H9 (cell line): ENCODE results near the gene TBC1D22A. TPM values are rescaled to one million over a fixed set of nuclear protein-coding genes. Genes with fewer than 3 reads are reported as not detected.

Source experiments
- DNase-seq: peaks from one replicate; pipeline ENCODE4 v3.0.0-alpha.2; 2017
- H2AFZ ChIP-seq: one replicate; pipeline ENCODE4 v1.6.1; 2013; ENCODE audit warnings: mild to moderate bottlenecking, low read length, control low read depth, moderate library complexity
- H2AK5ac ChIP-seq: 2 replicates; pipeline ENCODE4 v1.6.1; 2013; ENCODE audit warnings: low read length, control low read depth, mixed read lengths; ENCODE audit not compliant: insufficient read length
- H2BK120ac ChIP-seq: one replicate; pipeline ENCODE4 v1.6.1; 2013; ENCODE audit warnings: low read depth, mild to moderate bottlenecking, low read length, control low read depth, inconsistent platforms; ENCODE audit not compliant: poor library complexity, severe bottlenecking
- H2BK12ac ChIP-seq: 2 replicates; pipeline ENCODE4 v1.6.1; 2013; ENCODE audit warnings: low read length, control low read depth, mixed read lengths, low read depth; ENCODE audit not compliant: insufficient read length
- H2BK15ac ChIP-seq: 2 replicates; pipeline ENCODE4 v1.6.1; 2013; ENCODE audit warnings: low read depth, low read length, control low read depth
- H2BK20ac ChIP-seq: one replicate; pipeline ENCODE4 v1.6.1; 2013; ENCODE audit warnings: low read depth, mild to moderate bottlenecking, low read length, control low read depth, inconsistent platforms; ENCODE audit not compliant: poor library complexity, severe bottlenecking
- H2BK5ac ChIP-seq: 2 replicates; pipeline ENCODE4 v1.6.1; 2013; ENCODE audit warnings: low read length, control low read depth, mixed read lengths; ENCODE audit not compliant: insufficient read length
- H3K14ac ChIP-seq: 2 replicates; pipeline ENCODE4 v1.6.1; 2013; ENCODE audit warnings: low read length, control low read depth; ENCODE audit not compliant: insufficient read depth
- H3K18ac ChIP-seq: 2 replicates; pipeline ENCODE4 v1.6.1; 2013; ENCODE audit warnings: low read depth, mild to moderate bottlenecking, mixed read lengths, low read length, control low read depth; ENCODE audit not compliant: insufficient read length
- H3K23ac ChIP-seq: 2 replicates; pipeline ENCODE4 v1.6.1; 2013; ENCODE audit warnings: low read length, control low read depth, mixed read lengths, low read depth; ENCODE audit not compliant: insufficient read length
- H3K23me2 ChIP-seq: 2 replicates; pipeline ENCODE4 v1.6.1; 2013; ENCODE audit warnings: low read depth, mild to moderate bottlenecking, mixed read lengths, low read length, control low read depth; ENCODE audit not compliant: insufficient read length, poor library complexity, severe bottlenecking
- H3K27ac ChIP-seq: 2 replicates; pipeline ENCODE4 v1.5.1; 2013; ENCODE audit warnings: low read length, control low read depth, mixed read lengths, low read depth; ENCODE audit not compliant: insufficient read length
- H3K27me3 ChIP-seq: 2 replicates; pipeline ENCODE4 v1.6.1; 2013; ENCODE audit warnings: low read length, control low read depth, inconsistent platforms; ENCODE audit not compliant: insufficient read depth
- H3K4ac ChIP-seq: 2 replicates; pipeline ENCODE4 v1.6.1; 2013; ENCODE audit warnings: low read depth, mild to moderate bottlenecking, control low read depth, inconsistent platforms, low read length, moderate library complexity
- H3K4me1 ChIP-seq: 2 replicates; pipeline ENCODE4 v1.6.1; 2013; ENCODE audit warnings: low read length, control low read depth, inconsistent platforms; ENCODE audit not compliant: insufficient read depth
- H3K4me2 ChIP-seq: 2 replicates; pipeline ENCODE4 v1.6.1; 2013; ENCODE audit warnings: low read length, control low read depth, mixed read lengths; ENCODE audit not compliant: insufficient read length, insufficient read depth
- H3K56ac ChIP-seq: 2 replicates; pipeline ENCODE4 v1.6.1; 2013; ENCODE audit warnings: low read depth, mild to moderate bottlenecking, mixed read lengths, low read length, control low read depth; ENCODE audit not compliant: insufficient read length
- H3K79me1 ChIP-seq: 2 replicates; pipeline ENCODE4 v1.6.1; 2013; ENCODE audit warnings: low read depth, mild to moderate bottlenecking, moderate library complexity, low read length, control low read depth, inconsistent platforms; ENCODE audit not compliant: insufficient read depth, poor library complexity, severe bottlenecking
- H3K79me2 ChIP-seq: 2 replicates; pipeline ENCODE4 v1.6.1; 2013; ENCODE audit warnings: low read length, control low read depth, inconsistent platforms; ENCODE audit not compliant: insufficient read depth
- H3K9ac ChIP-seq: 2 replicates; pipeline ENCODE4 v1.6.1; 2013; ENCODE audit warnings: low read length, control low read depth, mixed read lengths; ENCODE audit not compliant: insufficient read length; ENCODE audit errors: extremely low read depth
- H3K9me3 ChIP-seq: one replicate; pipeline ENCODE4 v1.6.1; 2013; ENCODE audit warnings: low read depth, low read length, inconsistent platforms; ENCODE audit not compliant: control insufficient read depth
- H3T11ph ChIP-seq: one replicate; pipeline ENCODE4 v1.6.1; 2013; ENCODE audit warnings: mild to moderate bottlenecking, low read length, control low read depth, inconsistent platforms
- H4K20me1 ChIP-seq: one replicate; pipeline ENCODE4 v1.6.1; 2013; ENCODE audit not compliant: control insufficient read depth, insufficient read length, insufficient read depth
- H4K5ac ChIP-seq: 2 replicates; pipeline ENCODE4 v1.6.1; 2013; ENCODE audit warnings: low read depth, mild to moderate bottlenecking, mixed read lengths, low read length, control low read depth; ENCODE audit not compliant: insufficient read length
- H4K8ac ChIP-seq: replicated peaks from 2 replicates; pipeline ENCODE4 v1.6.1; 2013; ENCODE audit warnings: low read length, control low read depth, mixed read lengths, low read depth; ENCODE audit not compliant: insufficient read length
- H4K91ac ChIP-seq: 2 replicates; pipeline ENCODE4 v1.6.1; 2013; ENCODE audit warnings: low read depth, mild to moderate bottlenecking, moderate library complexity, mixed read lengths, low read length, control low read depth; ENCODE audit not compliant: insufficient read length
- H3K27ac Mint-ChIP-seq, 3 experiments: 2 replicates in 2 of 3; 3 replicates in 1 of 3; pipeline ENCODE4 v1.8.0; 2020 to 2021; ENCODE audit warnings: mixed read lengths in 3 of 3, mild to moderate bottlenecking in 1 of 3, moderate library complexity in 1 of 3
- H3K27me3 Mint-ChIP-seq: 2 replicates; pipeline ENCODE4 v1.8.0; 2021; ENCODE audit warnings: low read depth, mild to moderate bottlenecking, moderate library complexity, mixed read lengths
- H3K36me3 Mint-ChIP-seq, 3 experiments: 2 replicates in 2 of 3; 3 replicates in 1 of 3; pipeline ENCODE4 v1.8.0; 2020 to 2021; ENCODE audit warnings: low read depth in 3 of 3, mixed read lengths in 3 of 3; ENCODE audit not compliant: insufficient read depth in 1 of 3
- H3K4me1 Mint-ChIP-seq, 2 experiments: 2 replicates each; pipeline ENCODE4 v1.8.0; 2020; ENCODE audit warnings: mixed read lengths in 2 of 2
- H3K4me3 Mint-ChIP-seq, 2 experiments: 2 replicates in 1 of 2; 3 replicates in 1 of 2; pipeline ENCODE4 v1.8.0; 2020 to 2021; ENCODE audit warnings: mild to moderate bottlenecking in 2 of 2, mixed read lengths in 2 of 2, moderate library complexity in 1 of 2
- H3K9me3 Mint-ChIP-seq, 2 experiments: 2 replicates in 1 of 2; 3 replicates in 1 of 2; pipeline ENCODE4 v1.8.0; 2020; ENCODE audit warnings: mild to moderate bottlenecking in 2 of 2, mixed read lengths in 2 of 2, moderate library complexity in 1 of 2
- WGBS: extraction: QIAGEN DNeasy Blood & Tissue Kit; methylation state at CpG from one replicate; pipeline ENCODE4 v1.1.7; 2013; ENCODE audit warnings: missing lambda C conversion rate, low lambda C conversion rate, mixed read lengths; ENCODE audit not compliant: insufficient read length; ENCODE audit errors: extremely low coverage; 5-methylcytosine and 5-hydroxymethylcytosine counted together
- total RNA-seq: library from RNA; stranded (reverse); gene quantifications from 2 replicates; pipeline ENCODE4 v1.2.1, GENCODE V29; 2021
- TF ChIP-seq, protein P1 (sequence below): fragments of 200-600 bp; sonication (generic); conservative IDR thresholded peaks from 3 replicates; pipeline ENCODE4 v1.8.0; 2021; ENCODE audit warnings: antibody characterized with exemption, mild to moderate bottlenecking

Gene TBC1D22A
- total RNA-seq, 1 experiment from 2014 or later, result 20.8 TPM

DNA sequence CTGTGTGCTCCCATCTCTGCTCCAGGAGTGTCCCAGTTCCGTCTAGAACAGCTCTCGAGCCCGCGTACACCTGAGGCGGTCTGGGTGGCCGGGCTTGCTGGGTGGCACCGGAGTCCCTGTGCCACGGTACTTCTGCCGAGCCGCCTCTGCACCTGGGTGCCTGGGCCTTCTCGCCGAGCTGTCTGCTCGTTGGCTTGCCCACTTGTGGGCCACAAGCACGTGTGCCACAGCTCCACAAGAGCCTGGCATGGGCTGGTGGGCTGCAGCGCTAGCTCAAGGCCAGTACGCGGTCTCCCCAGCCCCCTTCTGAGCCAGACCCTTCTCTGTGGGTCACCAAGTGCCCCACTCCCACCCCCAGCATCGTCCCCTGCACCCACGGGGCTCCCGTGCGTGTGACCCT lies 388.0 kb downstream of the TBC1D22A start:
- no peaks in the 10 kb centered on the region for H4K20me1 ChIP-seq
- H4K91ac ChIP-seq, result no peak overlapping the region
- H3K27me3 Mint-ChIP-seq, result no peaks in the 10 kb centered on the region
- H3K56ac ChIP-seq, result no peak overlapping the region
- no peaks in the 10 kb centered on the region for H3K79me2 ChIP-seq
- H2BK12ac ChIP-seq, result no peak overlapping the region
- no peaks in the 10 kb centered on the region; a peak in 1 of 5 replicates for H3K9me3 Mint-ChIP-seq
- no peak overlapping the region for H3K4ac ChIP-seq
- no peak overlapping the region for H2BK15ac ChIP-seq
- DNase-seq, result no peak
- H3K27ac Mint-ChIP-seq, result no peak overlapping the region
- H3K36me3 Mint-ChIP-seq, result no peaks in the 10 kb centered on the region; a peak in 1 of 7 replicates
- no peaks in the 10 kb centered on the region for H3K27me3 ChIP-seq
- H3K18ac ChIP-seq, result no peak overlapping the region
- WGBS, result no CpG with 5 or more reads among the region's 21 CpGs
- TF ChIP-seq, protein P1, sequence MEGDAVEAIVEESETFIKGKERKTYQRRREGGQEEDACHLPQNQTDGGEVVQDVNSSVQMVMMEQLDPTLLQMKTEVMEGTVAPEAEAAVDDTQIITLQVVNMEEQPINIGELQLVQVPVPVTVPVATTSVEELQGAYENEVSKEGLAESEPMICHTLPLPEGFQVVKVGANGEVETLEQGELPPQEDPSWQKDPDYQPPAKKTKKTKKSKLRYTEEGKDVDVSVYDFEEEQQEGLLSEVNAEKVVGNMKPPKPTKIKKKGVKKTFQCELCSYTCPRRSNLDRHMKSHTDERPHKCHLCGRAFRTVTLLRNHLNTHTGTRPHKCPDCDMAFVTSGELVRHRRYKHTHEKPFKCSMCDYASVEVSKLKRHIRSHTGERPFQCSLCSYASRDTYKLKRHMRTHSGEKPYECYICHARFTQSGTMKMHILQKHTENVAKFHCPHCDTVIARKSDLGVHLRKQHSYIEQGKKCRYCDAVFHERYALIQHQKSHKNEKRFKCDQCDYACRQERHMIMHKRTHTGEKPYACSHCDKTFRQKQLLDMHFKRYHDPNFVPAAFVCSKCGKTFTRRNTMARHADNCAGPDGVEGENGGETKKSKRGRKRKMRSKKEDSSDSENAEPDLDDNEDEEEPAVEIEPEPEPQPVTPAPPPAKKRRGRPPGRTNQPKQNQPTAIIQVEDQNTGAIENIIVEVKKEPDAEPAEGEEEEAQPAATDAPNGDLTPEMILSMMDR, result no peak
- H3K4me3 Mint-ChIP-seq, result no peak overlapping the region
- no peak overlapping the region; the same call in 1 of the 2 replicates for H3K14ac ChIP-seq
- H4K5ac ChIP-seq, result no peak overlapping the region
- no peak overlapping the region for H3K4me2 ChIP-seq
- H3K9ac ChIP-seq, result no peak overlapping the region
- no peak overlapping the region for H2BK120ac ChIP-seq
- no peak overlapping the region for H3T11ph ChIP-seq
- H4K8ac ChIP-seq, result no peak overlapping the region
- H3K23me2 ChIP-seq, result no peaks in the 10 kb centered on the region
- H2AFZ ChIP-seq, result no peak overlapping the region
- H3K4me1 Mint-ChIP-seq, result peaks cover 2% of the 10 kb centered on the region in 2 experiments; a peak in 1 of 4 replicates
- H3K23ac ChIP-seq, result no peak overlapping the region
- no peak overlapping the region for H2AK5ac ChIP-seq
- H3K79me1 ChIP-seq, result no peaks in the 10 kb centered on the region
- H2BK20ac ChIP-seq, result no peak overlapping the region
- H3K27ac ChIP-seq, result no peak overlapping the region
- no peak overlapping the region for H2BK5ac ChIP-seq
- H3K4me1 ChIP-seq, result no peaks in the 10 kb centered on the region
- H3K9me3 ChIP-seq, result no peaks in the 10 kb centered on the region
